Measurements from ENCODE around the gene TREML4. TPM values are rescaled to one million over a fixed set of nuclear protein-coding genes. Genes with fewer than 3 reads are reported as not detected.

TREML4 gene
- total RNA-seq, 2 experiments from 2014 or later: not detected

DNA sequence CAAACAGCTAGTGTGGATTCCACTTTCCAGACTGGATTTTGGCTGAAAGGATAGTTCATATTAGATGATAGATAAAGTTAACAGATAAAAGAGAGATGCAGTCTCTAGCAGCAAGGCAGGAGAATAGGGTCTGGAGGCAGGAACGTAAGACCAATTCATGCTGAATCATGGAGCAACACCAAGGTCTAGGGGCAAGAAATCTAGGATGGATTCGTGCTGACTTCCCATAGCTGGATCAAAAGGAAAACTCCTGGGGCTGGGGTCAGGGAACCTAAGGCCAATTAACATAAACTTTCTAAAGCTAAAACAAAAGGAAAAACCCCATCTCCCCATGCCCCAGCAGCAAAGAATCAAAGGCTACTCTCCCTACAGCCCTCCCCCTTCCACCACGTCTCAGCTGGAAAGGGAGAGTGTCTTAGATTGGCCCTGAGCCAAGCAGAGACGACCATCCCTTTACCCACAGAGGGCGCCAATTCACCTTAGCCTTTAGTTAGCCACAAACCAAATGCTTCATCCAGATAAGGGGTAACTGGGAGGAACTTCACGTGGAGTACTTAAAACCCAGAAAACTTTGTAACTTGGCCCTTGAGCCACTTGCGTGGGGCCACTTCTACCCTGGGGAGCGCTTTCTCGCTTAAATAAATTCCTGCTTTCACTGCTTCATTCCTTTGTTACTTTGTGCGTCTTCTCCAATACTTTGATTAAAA lies 50.7 kb downstream of the TREML4 start:
- Mint-ChIP-seq H3K36me3 (ENCODE audit: low read depth) (no peaks in the 10 kb centered on the region), H3K27me3 (peaks cover 8% of the 10 kb centered on the region), H3K9me3 (no peaks in the 10 kb centered on the region), H3K4me3 (peak overlapping the region; percentile 18), H3K4me1 (ENCODE audit: low read depth) (peaks cover 10% of the 10 kb centered on the region), H3K27ac (no peak overlapping the region)
- ATAC-seq (ENCODE audit: poor library complexity) (peak; percentile 71), DNase-seq (peak; percentile 39 to 85 (median 56))
- TF ChIP-seq, protein P1, sequence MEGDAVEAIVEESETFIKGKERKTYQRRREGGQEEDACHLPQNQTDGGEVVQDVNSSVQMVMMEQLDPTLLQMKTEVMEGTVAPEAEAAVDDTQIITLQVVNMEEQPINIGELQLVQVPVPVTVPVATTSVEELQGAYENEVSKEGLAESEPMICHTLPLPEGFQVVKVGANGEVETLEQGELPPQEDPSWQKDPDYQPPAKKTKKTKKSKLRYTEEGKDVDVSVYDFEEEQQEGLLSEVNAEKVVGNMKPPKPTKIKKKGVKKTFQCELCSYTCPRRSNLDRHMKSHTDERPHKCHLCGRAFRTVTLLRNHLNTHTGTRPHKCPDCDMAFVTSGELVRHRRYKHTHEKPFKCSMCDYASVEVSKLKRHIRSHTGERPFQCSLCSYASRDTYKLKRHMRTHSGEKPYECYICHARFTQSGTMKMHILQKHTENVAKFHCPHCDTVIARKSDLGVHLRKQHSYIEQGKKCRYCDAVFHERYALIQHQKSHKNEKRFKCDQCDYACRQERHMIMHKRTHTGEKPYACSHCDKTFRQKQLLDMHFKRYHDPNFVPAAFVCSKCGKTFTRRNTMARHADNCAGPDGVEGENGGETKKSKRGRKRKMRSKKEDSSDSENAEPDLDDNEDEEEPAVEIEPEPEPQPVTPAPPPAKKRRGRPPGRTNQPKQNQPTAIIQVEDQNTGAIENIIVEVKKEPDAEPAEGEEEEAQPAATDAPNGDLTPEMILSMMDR (IDR thresholded peaks at IDR 0.05): peak; percentile 46
- no peaks in the 10 kb centered on the region for H3K9me3 ChIP-seq (ENCODE audit: control insufficient read depth in 1 of 2, insufficient read depth in 1 of 2, low read length in 2 of 2)
- no peaks in the 10 kb centered on the region for H3K36me3 ChIP-seq (ENCODE audit: insufficient read depth, low read length)
- no peak overlapping the region for H3K27ac ChIP-seq (ENCODE audit: low read depth in 1 of 2, low read length in 2 of 2)
- no peaks in the 10 kb centered on the region for H3K27me3 ChIP-seq (ENCODE audit: control insufficient read depth in 1 of 2, insufficient read depth in 2 of 2, low read length in 2 of 2)
- H3K4me3 ChIP-seq (ENCODE audit: low read length): no peak overlapping the region
- ChIA-PET CTCF (interaction anchor here (0.6 to 1.2 kb wide), 7 partner anchors 9 to 45 kb away, joined by 3 to 4 read pairs (median 3); no protein-coding TSS in a partner anchor), POLR2A (interaction anchor here (0.8 kb wide), 1 partner anchor 18 kb away, joined by 3 read pairs; no protein-coding TSS in a partner anchor)
- intact Hi-C loops (cut with DNase I, micrococcal nuclease): loop anchor here (1.0 kb wide), 2 partner anchors 20 to 39 kb away; no protein-coding TSS in a partner anchor
- H3K4me1 ChIP-seq (ENCODE audit: insufficient read depth, low read length): peaks cover 6% of the 10 kb centered on the region

DNA sequence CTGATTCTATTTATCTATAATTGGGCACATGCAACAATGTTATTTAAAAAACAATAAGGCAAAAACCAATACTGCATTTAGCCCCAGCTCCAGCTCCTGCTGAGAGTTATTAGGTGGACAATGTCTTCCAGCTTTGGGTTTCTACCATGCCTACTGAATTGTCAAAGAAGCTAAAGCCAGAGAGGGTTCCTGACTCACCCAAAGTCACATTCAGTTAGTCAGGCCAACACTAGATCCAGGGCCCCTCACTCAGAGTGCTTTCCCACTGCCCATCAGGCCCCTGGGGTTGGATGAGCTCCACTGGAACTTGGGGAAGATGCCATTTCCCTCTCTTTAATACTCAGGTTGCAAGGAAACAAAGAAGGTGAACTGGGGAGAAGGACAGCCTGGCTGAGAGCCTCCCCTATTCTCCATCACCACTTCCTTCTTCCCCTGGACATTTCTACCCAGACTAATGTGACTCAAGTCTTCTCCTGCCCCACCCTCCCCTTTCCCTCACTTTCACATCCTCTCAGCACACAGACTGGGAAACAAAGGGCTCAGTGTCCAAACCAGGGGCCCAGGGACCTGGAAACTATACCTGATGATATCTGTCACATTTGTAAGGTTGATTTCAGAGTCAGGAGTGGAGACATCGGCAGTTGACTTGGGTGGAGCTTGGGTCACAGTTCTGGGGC lies 52.4 kb downstream of the TREML4 start:
- peaks cover 6% of the 10 kb centered on the region for H3K4me1 ChIP-seq (ENCODE audit: insufficient read depth, low read length)
- CTCF ChIA-PET: no interaction called here
- TF ChIP-seq, protein P1 (IDR thresholded peaks at IDR 0.05): no peak
- no peak overlapping the region for H3K27ac Mint-ChIP-seq
- H3K36me3 ChIP-seq (ENCODE audit: insufficient read depth, low read length): no peaks in the 10 kb centered on the region
- no peak overlapping the region for H3K4me3 ChIP-seq (ENCODE audit: low read length)
- no peak overlapping the region for H3K27ac ChIP-seq (ENCODE audit: low read depth in 1 of 2, low read length in 2 of 2)
- no peak overlapping the region for H3K4me3 Mint-ChIP-seq
- H3K9me3 ChIP-seq (ENCODE audit: control insufficient read depth in 1 of 2, insufficient read depth in 1 of 2, low read length in 2 of 2): no peaks in the 10 kb centered on the region
- H3K9me3 Mint-ChIP-seq: no peaks in the 10 kb centered on the region
- DNase-seq (peak in 2 of 14 experiments; percentile 39 to 40), ATAC-seq (ENCODE audit: poor library complexity) (no peak)
- intact Hi-C loops (cut with DNase I, micrococcal nuclease): no loop called here
- POLR2A ChIA-PET: no interaction called here
- H3K27me3 Mint-ChIP-seq: peaks cover 8% of the 10 kb centered on the region
- peaks cover 10% of the 10 kb centered on the region for H3K4me1 Mint-ChIP-seq (ENCODE audit: low read depth)
- H3K27me3 ChIP-seq (ENCODE audit: control insufficient read depth in 1 of 2, insufficient read depth in 2 of 2, low read length in 2 of 2): no peaks in the 10 kb centered on the region
- H3K36me3 Mint-ChIP-seq (ENCODE audit: low read depth): no peaks in the 10 kb centered on the region

DNA sequence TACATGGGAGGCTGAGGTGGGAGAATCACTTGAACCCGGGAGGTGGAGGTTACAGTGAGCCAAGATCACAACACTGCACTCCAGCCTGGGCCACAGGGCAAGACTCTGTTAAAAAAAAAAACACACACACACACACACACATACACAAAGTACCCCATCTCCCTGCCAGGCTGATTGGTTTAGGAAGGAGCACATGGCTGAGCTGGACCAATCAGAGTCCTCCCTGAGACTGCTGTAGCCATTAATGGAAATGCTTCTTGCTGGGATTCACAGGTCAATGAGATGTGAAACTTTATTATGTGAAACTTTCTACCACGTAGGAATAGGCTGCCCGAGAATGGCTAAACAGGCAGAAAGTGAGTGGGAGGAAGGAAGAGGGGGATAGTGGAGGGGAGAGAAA lies 55.5 kb downstream of the TREML4 start:
- H3K27me3 ChIP-seq (ENCODE audit: control insufficient read depth in 1 of 2, insufficient read depth in 2 of 2, low read length in 2 of 2): no peaks in the 10 kb centered on the region
- Mint-ChIP-seq H3K9me3 (no peaks in the 10 kb centered on the region), H3K27me3 (peaks cover 13% of the 10 kb centered on the region), H3K36me3 (ENCODE audit: low read depth) (no peaks in the 10 kb centered on the region), H3K4me3 (no peak overlapping the region), H3K27ac (no peak overlapping the region), H3K4me1 (ENCODE audit: low read depth) (peaks cover 9% of the 10 kb centered on the region)
- no peaks in the 10 kb centered on the region for H3K9me3 ChIP-seq (ENCODE audit: control insufficient read depth in 1 of 2, insufficient read depth in 1 of 2, low read length in 2 of 2)
- H3K27ac ChIP-seq (ENCODE audit: low read depth in 1 of 2, low read length in 2 of 2): no peak overlapping the region
- H3K36me3 ChIP-seq (ENCODE audit: insufficient read depth, low read length): no peaks in the 10 kb centered on the region
- intact Hi-C loops (cut with DNase I, micrococcal nuclease): no loop called here
- DNase-seq (no peak), ATAC-seq (ENCODE audit: poor library complexity) (no peak)
- TF ChIP-seq, protein P1 (IDR thresholded peaks at IDR 0.05): no peak
- CTCF ChIA-PET: no interaction called here
- POLR2A ChIA-PET: no interaction called here
- H3K4me1 ChIP-seq (ENCODE audit: insufficient read depth, low read length): peaks cover 6% of the 10 kb centered on the region
- no peak overlapping the region for H3K4me3 ChIP-seq (ENCODE audit: low read length)

Data from CD4-positive, alpha-beta T cell (primary cell).